Chondrocyte (in vitro differentiated cells): Measurements from ENCODE around the gene FGF1. TPM values are rescaled to one million over a fixed set of nuclear protein-coding genes. Genes with fewer than 3 reads are reported as not detected.
A peak's percentile ranks its signal among the peaks of the same experiment; 100 is the strongest.

Source experiments
- DNase-seq: peaks from one replicate; pipeline ENCODE4 v3.0.0; 2021; ENCODE audit warnings: mixed read lengths, low spot score
- H3K27ac Mint-ChIP-seq: one replicate; pipeline ENCODE4 v1.8.0; 2021; ENCODE audit warnings: mild to moderate bottlenecking, moderate library complexity, mixed read lengths; ENCODE audit not compliant: unreplicated experiment
- H3K27me3 Mint-ChIP-seq: 2 replicates; pipeline ENCODE4 v1.8.0; 2021; ENCODE audit warnings: low read depth, mixed read lengths
- H3K36me3 Mint-ChIP-seq: 2 replicates; pipeline ENCODE4 v1.8.0; 2021; ENCODE audit warnings: low read depth, mixed read lengths
- H3K4me1 Mint-ChIP-seq: 2 replicates; pipeline ENCODE4 v1.8.0; 2021; ENCODE audit warnings: low read depth, mild to moderate bottlenecking, mixed read lengths
- H3K4me3 Mint-ChIP-seq: one replicate; pipeline ENCODE4 v1.8.0; 2021; ENCODE audit warnings: mild to moderate bottlenecking, moderate library complexity, mixed read lengths; ENCODE audit not compliant: unreplicated experiment
- H3K9me3 Mint-ChIP-seq: 2 replicates; pipeline ENCODE4 v1.8.0; 2021; ENCODE audit warnings: low read depth, mixed read lengths
- CTCF ChIP-seq: fragments of 200-600 bp; sonication (generic); IDR thresholded peaks from 2 replicates; pipeline ENCODE4 v1.5.0; 2021; ENCODE audit warnings: antibody characterized with exemption, mild to moderate bottlenecking, moderate library complexity
- total RNA-seq: library from RNA; stranded (reverse); gene quantifications from 3 replicates; pipeline ENCODE4 v1.2.1, GENCODE V29; 2021

Gene FGF1
- total RNA-seq, 1 donor from 2014 or later = 6.9 TPM

- no peak for TF ChIP-seq CTCF
- no peaks in the 10 kb centered on the region for H3K27me3 Mint-ChIP-seq
- H3K36me3 Mint-ChIP-seq = no peaks in the 10 kb centered on the region
- no peak for DNase-seq
- H3K4me3 Mint-ChIP-seq = no peak overlapping the region
- no peaks in the 10 kb centered on the region for H3K9me3 Mint-ChIP-seq
- H3K4me1 Mint-ChIP-seq = peaks cover 32% of the 10 kb centered on the region
- H3K27ac Mint-ChIP-seq = peak overlapping the region; percentile 93
Observed at GRCh38 chr5:142686968-142687367, 1.1 kb upstream of the FGF1 start.

- Mint-ChIP-seq H3K4me3 (no peak overlapping the region), H3K4me1 (peaks cover 33% of the 10 kb centered on the region), H3K9me3 (no peaks in the 10 kb centered on the region), H3K27ac (peak overlapping the region; percentile 93), H3K27me3 (no peaks in the 10 kb centered on the region), H3K36me3 (no peaks in the 10 kb centered on the region)
- TF ChIP-seq CTCF = no peak
- no peak for DNase-seq
Observed at GRCh38 chr5:142686210-142686734, 382 bp upstream of the FGF1 start.

- Mint-ChIP-seq H3K4me3 (peak overlapping the region; percentile 51), H3K27ac (peak overlapping the region; percentile 93), H3K36me3 (no peaks in the 10 kb centered on the region), H3K9me3 (no peaks in the 10 kb centered on the region), H3K27me3 (no peaks in the 10 kb centered on the region), H3K4me1 (peaks cover 39% of the 10 kb centered on the region)
- DNase-seq = no peak
- TF ChIP-seq CTCF = no peak
Observed at GRCh38 chr5:142684508-142685041, 1.3 kb downstream of the FGF1 start.

GRCh38 chr5:142683881-142684505, 1.9 kb downstream of the FGF1 start:
- TF ChIP-seq CTCF = no peak
- no peaks in the 10 kb centered on the region for H3K36me3 Mint-ChIP-seq
- no peak overlapping the region for H3K4me3 Mint-ChIP-seq
- no peak for DNase-seq
- peak overlapping the region; percentile 93 for H3K27ac Mint-ChIP-seq
- H3K27me3 Mint-ChIP-seq = no peaks in the 10 kb centered on the region
- H3K9me3 Mint-ChIP-seq = no peaks in the 10 kb centered on the region
- peaks cover 39% of the 10 kb centered on the region for H3K4me1 Mint-ChIP-seq

GRCh38 chr5:142683116-142683515, 2.8 kb downstream of the FGF1 start:
- H3K27me3 Mint-ChIP-seq = no peaks in the 10 kb centered on the region
- H3K27ac Mint-ChIP-seq = no peak overlapping the region
- H3K4me3 Mint-ChIP-seq = no peak overlapping the region
- no peaks in the 10 kb centered on the region for H3K9me3 Mint-ChIP-seq
- H3K4me1 Mint-ChIP-seq = peaks cover 39% of the 10 kb centered on the region
- H3K36me3 Mint-ChIP-seq = no peaks in the 10 kb centered on the region
- no peak for DNase-seq
- TF ChIP-seq CTCF = no peak
